ENCODE results near the gene LEFTY2.
"Not testable (repeated sequence)": the region's sequence is repeated elsewhere in the genome, so short reads cannot be mapped to it uniquely, and the experiment has no call there.

Gene LEFTY2

GRCh38 chr1:225941187-225941941, at the start of gene LEFTY2:
LEFTY2 (minus strand) TSS chr1:225941220; CDS start chr1:225941140, 80 bp downstream.
- no peak for DNase-seq (ENCODE audit: low spot score)

GRCh38 chr1:225987491-225988316, 46.7 kb upstream of the LEFTY2 start:
- DNase-seq (ENCODE audit: low spot score): peak; percentile 34

DNA sequence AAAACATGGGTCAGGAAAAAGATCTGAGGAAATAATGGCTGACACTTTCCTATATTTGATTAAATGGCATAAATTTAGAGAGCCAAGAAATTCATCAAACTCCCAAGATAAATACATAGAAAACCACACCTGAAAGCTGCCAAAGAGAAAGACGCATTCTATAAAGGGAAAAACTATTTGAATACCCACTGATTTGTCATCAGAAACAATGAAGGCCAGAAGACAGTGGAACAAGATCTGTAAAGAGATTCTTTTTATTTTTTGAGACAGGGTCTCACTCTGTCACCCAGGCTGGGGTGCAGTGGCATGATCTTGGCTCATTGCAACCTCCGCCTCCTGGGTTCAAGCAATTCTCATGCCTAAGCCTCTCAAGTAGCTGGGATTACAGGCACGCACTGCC, 40.7 kb upstream of the LEFTY2 start:
- no peak for DNase-seq (ENCODE audit: low spot score)

DNA sequence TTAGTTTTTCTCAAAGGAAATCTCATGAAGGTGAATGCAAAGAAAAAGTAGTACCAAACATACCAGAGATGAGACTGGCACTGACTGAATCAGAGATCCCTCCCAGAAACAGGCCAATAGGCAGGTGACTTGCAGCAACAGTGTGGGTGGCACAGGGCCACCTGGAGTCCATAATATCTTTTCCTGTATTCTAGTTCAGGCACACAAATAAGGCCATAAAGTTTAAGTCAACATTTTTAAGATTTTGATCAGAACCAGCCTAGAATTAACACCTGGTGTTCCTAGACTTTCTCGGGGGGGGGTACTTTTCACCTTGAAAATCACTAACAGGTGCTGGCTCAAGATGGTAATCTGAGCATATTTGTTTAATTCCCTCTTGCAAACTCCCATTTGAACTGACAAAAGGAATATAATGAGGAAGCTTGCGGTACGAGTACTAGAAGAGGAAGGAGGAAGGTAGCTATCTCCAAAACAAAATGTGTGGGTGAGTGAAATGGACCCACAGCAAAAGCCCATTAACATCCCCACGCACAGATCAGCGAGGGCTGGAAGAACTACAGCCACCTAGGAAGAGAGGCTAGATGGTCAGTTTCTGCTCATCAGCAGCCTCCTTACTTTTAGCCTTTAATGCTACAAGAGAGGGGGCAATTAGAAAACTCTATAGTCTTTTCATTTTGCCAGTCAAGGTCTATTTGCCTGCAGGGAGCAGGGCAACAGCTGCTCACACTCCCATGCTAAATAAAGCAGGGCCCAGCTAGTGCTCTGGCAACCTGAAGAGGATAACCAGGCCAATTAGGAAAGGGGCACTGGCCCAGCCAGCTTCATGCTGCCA, 39.2 kb upstream of the LEFTY2 start:
- no peak for DNase-seq (ENCODE audit: low spot score)

- DNase-seq (ENCODE audit: low spot score): no peak
These were observed 38.4 kb upstream of the LEFTY2 start for GRCh38 chr1:225979421-225979820.

- no peak for DNase-seq (ENCODE audit: low spot score)
These were observed 37.1 kb upstream of the LEFTY2 start for GRCh38 chr1:225977937-225978748.

- DNase-seq (ENCODE audit: low spot score): not testable (repeated sequence)
These were observed 34.1 kb upstream of the LEFTY2 start for GRCh38 chr1:225975146-225975545.

- no peak for DNase-seq (ENCODE audit: low spot score)
These were observed 33.4 kb upstream of the LEFTY2 start for GRCh38 chr1:225974454-225974853.

DNA sequence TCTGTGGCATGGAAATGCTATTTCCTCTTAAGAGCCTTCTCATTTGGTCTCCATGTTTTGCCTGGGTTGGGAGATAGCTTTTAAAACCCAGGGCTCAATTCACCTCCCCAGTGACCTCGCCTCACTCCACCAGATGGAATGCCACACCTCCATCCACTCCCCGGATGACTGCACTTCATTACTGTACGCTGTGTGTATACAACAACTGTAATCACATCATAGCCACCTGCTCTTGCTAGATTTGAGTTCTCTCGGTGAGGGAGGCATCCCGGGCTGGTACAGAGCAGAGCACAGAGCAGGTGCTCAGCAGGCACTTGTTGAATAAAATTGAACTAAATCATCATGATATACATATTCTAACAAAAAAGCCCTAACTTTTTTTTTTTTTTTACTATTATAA, 32.1 kb upstream of the LEFTY2 start:
- no peak for DNase-seq (ENCODE audit: low spot score)

GRCh38 chr1:225972344-225973152, 31.5 kb upstream of the LEFTY2 start:
- no peak for DNase-seq (ENCODE audit: low spot score)

DNA sequence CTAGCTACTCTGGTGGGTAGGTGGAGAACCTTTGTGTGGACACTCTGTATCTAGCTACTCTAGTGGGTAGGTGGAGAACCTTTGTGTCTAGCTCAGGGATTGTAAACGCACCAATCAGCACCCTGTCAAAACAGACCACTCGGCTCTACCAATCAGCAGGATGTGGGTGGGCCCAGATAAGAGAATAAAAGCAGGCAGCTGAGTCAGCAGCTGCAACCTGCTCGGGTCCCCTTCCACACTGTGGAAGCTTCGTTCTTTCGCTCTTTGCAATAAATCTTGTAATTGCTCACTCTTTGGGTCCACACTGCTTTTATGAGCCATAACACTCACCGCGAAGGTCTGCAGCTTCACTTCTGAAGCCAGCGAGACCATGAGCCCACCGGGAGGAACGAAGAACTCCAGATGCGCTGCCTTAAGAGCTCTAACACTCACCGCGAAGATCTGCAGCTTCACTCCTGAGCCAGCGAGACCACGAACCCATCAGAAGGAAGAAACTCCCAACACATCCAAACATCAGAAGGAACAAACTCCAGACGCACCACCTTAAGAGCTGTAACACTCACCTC, 29.7 kb upstream of the LEFTY2 start:
- not testable (repeated sequence) for DNase-seq (ENCODE audit: low spot score)

GRCh38 chr1:225969751-225970150, 28.7 kb upstream of the LEFTY2 start:
- not testable (repeated sequence) for DNase-seq (ENCODE audit: low spot score)

DNA sequence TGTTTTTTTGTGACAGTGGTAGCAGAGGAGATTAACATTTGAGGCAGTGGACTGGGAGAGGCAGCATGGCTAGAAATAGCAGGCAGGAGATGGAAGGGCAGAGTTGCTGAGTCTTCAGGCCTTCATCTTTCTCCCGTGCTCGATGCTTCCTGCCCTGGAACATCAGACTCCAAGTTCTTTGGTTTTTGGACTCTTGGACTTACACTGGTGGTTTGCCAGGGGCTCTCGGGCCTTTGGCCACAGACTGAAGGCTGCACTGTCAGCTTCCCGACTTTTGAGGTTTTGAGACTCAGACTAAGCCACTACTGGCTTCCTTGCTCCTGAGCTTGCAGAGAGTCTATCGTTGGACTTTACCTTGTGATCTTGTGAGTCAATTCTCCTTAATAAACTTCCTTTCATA, 24.2 kb upstream of the LEFTY2 start:
- no peak for DNase-seq (ENCODE audit: low spot score)

DNA sequence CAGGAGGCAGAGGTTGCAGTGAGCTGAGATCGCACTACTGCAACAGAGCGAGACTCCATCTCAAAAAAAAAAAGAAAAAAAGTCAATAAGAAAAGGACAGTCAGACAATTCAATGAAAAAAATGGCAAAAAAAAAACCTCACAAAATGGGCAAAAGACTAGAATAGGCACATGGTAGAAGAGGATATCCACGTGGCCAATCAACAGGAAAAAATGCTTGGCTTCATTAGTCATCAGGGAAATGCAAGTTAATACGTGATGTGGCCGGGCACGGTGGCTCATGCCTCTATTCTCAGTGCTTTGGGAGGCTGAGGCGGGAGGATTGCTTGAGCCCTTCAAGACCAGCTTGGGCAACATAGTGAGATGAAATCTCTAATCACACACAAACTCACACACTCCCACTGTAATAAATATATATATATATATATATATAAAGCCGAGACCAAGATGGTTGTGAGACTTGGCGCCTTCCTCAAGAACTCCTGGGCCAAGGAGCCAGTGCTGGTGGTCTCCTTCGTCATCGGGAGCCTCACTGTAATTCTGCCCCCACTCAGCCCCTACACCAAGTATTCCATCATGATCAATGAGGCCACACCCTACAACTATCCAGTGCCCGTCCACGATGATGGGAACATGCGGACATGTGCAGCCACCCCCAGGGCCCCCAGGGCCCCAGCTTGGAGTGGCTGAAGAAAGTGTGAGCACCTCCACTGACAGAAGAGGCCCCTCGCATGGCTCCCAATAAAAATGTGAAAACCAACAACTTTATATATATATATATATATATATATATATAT, 22.9 kb upstream of the LEFTY2 start:
- DNase-seq (ENCODE audit: low spot score): no peak

DNA sequence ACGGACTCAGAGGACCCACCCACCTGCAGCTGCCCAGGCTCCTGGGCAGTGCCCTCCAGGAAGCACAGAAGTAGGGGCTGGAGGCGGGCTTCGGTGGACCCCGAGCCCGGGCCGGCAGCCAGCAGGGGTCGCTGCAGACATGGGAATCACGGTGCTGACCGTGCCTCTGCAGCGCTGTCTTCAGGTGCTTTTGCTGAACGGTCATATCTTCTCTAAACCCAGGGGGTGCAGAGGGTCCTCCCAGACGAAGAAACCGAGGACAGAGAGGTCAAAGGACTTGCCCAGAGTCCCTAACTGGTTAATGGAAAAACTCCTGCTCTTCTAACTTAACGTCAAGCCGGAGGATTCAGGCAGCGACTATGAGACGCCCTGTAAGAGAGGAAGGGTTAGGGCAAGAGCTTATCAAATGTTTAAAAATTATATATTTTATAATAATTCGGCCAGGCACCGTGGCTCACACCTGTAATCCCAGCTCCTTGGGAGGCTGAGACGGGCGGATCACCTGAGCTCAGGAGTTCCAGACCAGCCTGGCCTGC, 21.5 kb upstream of the LEFTY2 start:
- no peak for DNase-seq (ENCODE audit: low spot score)

DNA sequence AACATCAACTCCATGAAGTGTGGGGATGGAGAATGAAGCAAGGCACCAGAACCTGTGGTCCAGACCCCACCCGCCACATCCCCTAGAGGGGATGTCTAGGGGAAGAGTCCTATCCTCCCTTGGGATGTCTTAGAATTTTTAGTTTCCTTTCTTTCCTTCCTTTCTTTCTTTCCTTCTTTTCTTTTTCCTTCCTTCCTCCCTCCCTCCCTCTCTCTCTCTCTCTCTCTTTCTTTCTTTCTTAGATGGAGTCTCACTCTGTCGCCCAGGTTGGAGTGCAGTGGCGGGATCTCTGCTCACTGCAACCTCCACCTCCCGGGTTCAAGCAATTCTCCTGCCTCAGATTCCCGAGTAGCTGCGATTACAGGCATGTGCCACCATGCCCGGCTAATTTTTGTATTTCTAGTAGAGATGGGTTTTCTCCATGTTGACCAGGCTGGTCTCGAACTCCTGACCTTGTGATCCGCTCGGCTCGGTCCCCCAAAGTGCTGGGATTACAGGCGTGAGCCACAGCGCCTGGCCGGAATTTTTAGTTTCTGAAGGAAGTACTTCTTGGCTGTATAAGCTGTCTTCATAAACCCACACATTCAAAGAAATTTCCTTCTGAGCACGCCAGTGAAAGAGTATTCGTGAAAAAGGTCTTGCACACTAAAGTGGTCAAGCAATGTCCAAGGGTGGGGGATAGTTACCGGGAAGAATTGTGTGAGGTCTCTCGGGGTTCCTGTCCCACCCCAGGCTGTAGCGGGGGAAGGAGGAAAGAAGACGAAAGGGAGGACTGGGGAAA, 20.8 kb upstream of the LEFTY2 start:
- DNase-seq (ENCODE audit: low spot score): no peak

DNA sequence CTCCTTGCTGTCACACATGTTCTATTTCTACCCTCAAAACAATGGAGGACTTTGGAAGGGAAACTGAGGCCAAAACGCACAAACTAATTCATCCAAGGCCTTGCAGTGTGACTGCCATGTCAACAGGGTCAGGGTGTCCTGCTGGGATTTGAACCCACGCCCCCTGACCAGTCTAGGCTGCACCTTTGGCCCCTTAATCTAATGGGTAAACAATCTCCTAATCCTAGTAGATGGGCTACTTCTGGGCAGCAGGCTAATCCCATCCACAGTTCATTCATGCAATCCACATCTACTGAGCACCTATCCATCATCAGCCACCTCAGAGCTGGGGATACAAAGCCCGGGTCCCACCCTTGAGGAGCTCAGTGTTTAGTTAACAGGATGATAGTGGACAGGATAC, 17.0 kb upstream of the LEFTY2 start:
- no peak for DNase-seq (ENCODE audit: low spot score)

GRCh38 chr1:225954753-225955152, 13.7 kb upstream of the LEFTY2 start:
- DNase-seq (ENCODE audit: low spot score): no peak
